Measurements from ENCODE around the gene CYP21A2.
"Not testable (repeated sequence)": the region's sequence is repeated elsewhere in the genome, so short reads cannot be mapped to it uniquely, and the experiment has no call there.

Gene CYP21A2

GRCh38 chr6:32037598-32038524, at the start of gene CYP21A2:
TSS of gene CYP21A2 (plus strand) at chr6:32038415. CDS start at chr6:32038423, 8 bp downstream.
- not testable (repeated sequence) for DNase-seq (ENCODE audit: low spot score)

DNA sequence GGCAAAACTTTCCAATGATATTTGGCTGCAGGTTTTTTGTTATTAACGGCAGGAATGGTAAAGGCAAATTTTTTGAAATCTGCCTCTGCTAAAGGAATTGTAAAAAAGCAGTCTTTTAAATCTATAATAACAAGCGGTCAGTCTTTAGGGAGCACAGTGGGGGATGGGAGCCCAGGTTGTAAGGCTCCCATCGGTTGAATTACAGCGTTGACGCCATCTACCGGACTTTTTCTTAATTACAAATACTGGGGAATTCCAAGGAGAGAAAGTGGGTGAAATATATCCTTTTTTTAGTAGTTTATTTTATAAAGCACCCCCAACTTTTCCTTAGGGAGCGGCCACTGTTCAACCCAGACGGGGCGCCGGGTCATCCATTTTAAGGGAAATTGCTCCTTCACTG, 48.9 kb upstream of the CYP21A2 start:
- not testable (repeated sequence) for DNase-seq (ENCODE audit: low spot score)

DNA sequence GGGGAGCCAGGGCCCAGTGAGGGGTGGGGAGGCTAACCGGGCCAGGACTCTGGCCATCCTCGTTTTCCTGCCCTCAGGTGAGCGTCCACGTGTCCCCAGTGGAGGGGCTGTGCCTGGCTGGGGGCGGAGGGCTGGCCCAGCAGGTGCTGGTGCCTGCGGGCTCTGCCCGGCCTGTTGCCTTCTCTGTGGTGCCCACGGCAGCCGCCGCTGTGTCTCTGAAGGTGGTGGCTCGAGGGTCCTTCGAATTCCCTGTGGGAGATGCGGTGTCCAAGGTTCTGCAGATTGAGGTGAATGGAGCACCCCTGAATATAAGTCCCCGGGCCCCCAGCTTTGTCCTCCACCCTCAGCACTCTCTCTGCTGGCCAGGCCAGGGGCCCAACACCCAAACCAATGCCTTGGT, 43.8 kb upstream of the CYP21A2 start:
- not testable (repeated sequence) for DNase-seq (ENCODE audit: low spot score)

GRCh38 chr6:31996385-31996784, 41.8 kb upstream of the CYP21A2 start:
- not testable (repeated sequence) for DNase-seq (ENCODE audit: low spot score)

DNA sequence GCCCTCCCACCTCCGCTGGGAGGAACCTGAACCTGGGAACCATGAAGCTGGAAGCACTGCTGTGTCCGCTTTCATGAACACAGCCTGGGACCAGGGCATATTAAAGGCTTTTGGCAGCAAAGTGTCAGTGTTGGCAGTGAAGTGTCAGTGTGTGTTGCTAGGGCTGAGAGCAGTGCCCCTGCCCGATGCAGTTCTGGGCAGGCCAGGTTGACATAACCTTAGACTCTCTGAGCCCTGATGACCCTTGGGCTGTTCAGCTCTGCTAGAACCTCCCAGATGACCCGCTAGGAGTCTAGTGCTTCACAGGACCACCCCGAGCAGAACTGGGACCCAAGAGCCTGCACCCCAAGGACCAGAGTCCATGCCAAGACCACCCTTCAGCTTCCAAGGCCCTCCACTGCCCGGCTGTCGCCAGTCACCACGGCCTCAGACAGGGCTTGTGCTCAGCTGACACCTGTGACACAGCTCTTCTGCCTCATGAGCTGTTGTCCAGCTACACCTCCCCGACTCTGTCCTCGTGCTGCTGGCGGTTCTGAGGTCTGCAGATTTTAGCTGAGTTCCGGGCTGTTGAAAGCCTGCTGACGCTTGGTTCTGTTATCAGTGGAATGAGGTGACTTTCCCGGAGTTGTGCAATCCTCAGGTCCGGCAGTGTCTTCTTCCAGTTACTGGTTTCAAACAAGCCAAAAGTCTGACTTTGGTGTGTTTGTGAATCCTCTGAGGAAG, 35.5 kb upstream of the CYP21A2 start:
- not testable (repeated sequence) for DNase-seq (ENCODE audit: low spot score)

DNA sequence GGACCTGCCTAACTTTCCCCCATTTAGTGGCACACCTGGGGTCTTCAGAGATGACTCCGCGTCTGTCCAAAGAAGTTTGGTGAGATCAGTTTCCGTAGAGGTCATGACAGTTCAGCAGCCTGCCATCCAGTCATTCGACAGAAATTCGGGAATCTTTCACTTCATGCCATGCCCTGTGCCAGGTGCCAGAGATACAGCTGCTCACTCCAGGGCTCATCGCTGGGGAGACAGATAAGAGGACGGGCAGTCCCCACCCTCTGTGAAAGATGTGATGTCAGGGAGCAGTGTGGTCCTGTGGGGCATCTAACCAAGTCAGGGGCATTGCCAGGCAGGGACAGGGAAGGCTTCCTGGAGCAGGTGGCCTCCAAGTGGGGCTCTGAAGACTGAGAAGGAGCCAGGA, 34.9 kb upstream of the CYP21A2 start:
- DNase-seq (ENCODE audit: low spot score), result not testable (repeated sequence)

DNA sequence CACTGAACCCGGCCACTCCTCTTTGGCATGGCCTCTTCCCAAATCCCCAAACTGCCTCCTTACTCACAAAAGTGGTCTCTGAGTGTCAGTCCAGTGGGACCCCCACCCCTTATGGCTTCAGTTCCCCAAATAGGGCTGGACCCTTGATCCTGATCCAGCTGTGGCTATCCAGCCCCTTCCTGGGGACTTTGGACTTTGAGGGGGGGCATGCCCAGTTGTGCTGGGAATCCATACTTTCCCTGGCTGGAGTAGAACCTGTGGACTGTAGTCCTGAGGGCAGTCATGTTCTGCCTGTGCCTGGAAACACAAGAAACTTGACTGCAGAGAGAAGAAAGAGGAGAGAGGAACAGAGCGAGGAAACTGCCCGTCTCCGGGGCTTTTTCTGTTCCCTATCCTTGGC, 33.8 kb upstream of the CYP21A2 start:
- DNase-seq (ENCODE audit: low spot score), result not testable (repeated sequence)

DNA sequence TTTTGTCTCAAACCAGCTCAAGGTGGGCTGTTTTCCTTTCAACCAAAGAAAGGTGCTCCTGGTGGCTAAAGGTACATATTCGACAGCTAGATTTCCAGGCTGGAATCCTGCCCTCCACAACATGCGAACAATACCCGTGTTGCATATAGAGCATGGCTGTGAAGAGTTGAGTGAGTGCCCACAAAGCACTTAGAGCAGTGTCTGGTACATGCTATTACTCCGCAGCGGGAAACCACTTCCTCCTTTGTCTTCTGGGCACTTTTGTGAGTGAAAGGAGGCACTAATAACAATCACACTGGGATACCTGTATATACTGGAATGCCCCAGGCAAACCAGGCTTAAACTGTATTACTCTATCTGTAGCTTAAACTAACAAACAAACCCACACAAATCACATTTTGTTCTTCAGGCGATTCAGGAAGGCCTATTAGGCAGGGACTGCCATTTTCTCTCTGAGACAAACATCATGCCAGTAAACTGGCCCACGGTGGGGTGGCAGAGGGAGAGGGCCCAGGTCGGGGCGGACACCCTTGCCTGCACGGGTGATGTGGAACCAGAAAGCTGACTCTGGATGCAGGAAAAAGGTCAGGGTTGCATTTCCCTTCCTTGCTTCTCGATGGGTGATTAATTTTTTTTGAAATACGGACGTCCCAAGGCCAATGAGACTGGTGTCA, 33.2 kb upstream of the CYP21A2 start:
- not testable (repeated sequence) for DNase-seq (ENCODE audit: low spot score)

DNA sequence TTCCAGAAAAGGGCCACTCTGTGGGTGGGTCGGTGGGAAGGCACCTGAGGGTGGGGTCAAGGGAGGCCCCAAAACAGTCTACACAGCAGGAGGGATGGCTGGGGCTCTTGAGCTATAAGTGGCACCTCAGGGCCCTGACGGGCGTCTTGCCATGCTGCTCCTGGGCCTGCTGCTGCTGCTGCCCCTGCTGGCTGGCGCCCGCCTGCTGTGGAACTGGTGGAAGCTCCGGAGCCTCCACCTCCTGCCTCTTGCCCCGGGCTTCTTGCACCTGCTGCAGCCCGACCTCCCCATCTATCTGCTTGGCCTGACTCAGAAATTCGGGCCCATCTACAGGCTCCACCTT, 32.7 kb upstream of the CYP21A2 start:
- not testable (repeated sequence) for DNase-seq (ENCODE audit: low spot score)

- DNase-seq (ENCODE audit: low spot score), result not testable (repeated sequence)
Measured at GRCh38 chr6:32005991-32006529, 32.2 kb upstream of the CYP21A2 start.

DNA sequence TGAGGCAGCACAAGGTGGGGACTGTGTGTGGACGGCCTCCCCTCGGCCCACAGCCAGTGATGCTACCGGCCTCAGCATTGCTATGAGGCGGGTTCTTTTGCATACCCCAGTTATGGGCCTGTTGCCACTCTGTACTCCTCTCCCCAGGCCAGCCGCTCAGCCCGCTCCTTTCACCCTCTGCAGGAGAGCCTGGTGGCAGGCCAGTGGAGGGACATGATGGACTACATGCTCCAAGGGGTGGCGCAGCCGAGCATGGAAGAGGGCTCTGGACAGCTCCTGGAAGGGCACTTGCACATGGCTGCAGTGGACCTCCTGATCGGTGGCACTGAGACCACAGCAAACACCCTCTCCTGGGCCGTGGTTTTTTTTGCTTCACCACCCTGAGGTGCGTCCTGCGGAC, 31.1 kb upstream of the CYP21A2 start:
- not testable (repeated sequence) for DNase-seq (ENCODE audit: low spot score)

GRCh38 chr6:32008037-32008436, 30.2 kb upstream of the CYP21A2 start:
- DNase-seq (ENCODE audit: low spot score), result not testable (repeated sequence)

- DNase-seq (ENCODE audit: low spot score), result not testable (repeated sequence)
Measured at GRCh38 chr6:32008616-32009015, 29.6 kb upstream of the CYP21A2 start.

DNA sequence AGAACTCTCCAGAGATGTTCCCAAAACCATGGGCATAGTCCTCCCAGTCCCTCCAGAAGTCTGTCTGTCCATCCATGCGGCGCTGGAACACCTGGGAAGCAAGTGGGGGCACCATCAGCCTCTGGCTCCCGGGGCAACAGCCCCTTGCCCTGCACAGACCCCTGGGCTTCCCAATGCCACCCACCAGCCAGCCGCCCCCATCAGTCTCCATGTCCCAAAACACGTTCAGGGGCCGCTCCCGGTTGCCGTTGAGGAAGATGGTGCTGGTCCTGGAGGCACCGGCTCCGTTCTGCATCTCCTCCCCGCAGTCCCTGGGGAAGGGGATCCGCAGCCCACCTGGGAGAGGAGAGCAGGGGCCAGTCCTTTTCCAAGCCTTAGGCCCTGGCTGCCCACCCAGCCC, 28.7 kb upstream of the CYP21A2 start:
- DNase-seq (ENCODE audit: low spot score), result not testable (repeated sequence)

GRCh38 chr6:32010856-32011530, 27.2 kb upstream of the CYP21A2 start:
- DNase-seq (ENCODE audit: low spot score), result not testable (repeated sequence)

- not testable (repeated sequence) for DNase-seq (ENCODE audit: low spot score)
Measured at GRCh38 chr6:32012941-32013617, 25.1 kb upstream of the CYP21A2 start.

GRCh38 chr6:32013738-32014137, 24.5 kb upstream of the CYP21A2 start:
- not testable (repeated sequence) for DNase-seq (ENCODE audit: low spot score)

DNA sequence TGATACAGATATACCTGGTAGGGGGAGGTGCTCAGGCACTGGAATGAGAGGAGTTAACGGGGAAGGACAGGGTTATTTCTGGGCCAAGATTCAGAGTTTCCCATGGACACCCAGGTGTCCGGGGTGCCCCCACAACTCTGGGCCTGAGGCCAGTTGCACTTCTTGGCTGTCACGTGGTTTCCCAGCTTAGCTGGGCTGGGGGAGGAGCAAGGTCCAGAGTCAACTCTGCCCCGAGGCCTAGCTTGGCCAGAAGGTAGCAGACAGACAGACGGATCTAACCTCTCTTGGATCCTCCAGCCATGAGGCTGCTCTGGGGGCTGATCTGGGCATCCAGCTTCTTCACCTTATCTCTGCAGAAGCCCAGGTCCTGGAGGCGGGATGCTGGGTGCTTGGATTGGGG, 23.7 kb upstream of the CYP21A2 start, which contains the start of gene C4B:
Gene C4B, plus strand, starts transcription at position 249 of the 400 bp plus-strand sequence. Its CDS starts 51 bp downstream, at position 300.
- DNase-seq (ENCODE audit: low spot score), result not testable (repeated sequence)

GRCh38 chr6:32022100-32022499, 16.1 kb upstream of the CYP21A2 start:
- DNase-seq (ENCODE audit: low spot score), result not testable (repeated sequence)

GRCh38 chr6:32028631-32029030, 9.6 kb upstream of the CYP21A2 start:
- not testable (repeated sequence) for DNase-seq (ENCODE audit: low spot score)

GRCh38 chr6:32029553-32029952, 8.7 kb upstream of the CYP21A2 start:
- DNase-seq (ENCODE audit: low spot score), result not testable (repeated sequence)
